Right ventricle myocardium superior (tissue), 1 donor: Measurements from ENCODE around the gene DNM1. TPM values are rescaled to one million over a fixed set of nuclear protein-coding genes. Genes with fewer than 3 reads are reported as not detected.
A peak's percentile ranks its signal among the peaks of the same experiment; 100 is the strongest.

Experiments used
- ATAC-seq: fragments of 200-7000 bp; cut with Tn5 transposase; one replicate; pipeline ENCODE4 v1.9.1; 2020; ENCODE audit warnings: mild to moderate bottlenecking; ENCODE audit not compliant: poor library complexity
- DNase-seq: peaks from one replicate; pipeline ENCODE4 v3.0.0-alpha.2; 2020
- intact Hi-C: fragments of 100-400 bp; cut with DNase I; formaldehyde crosslinking; loops from one replicate; pipeline ENCODE4 v1.11.2; 2022
- total RNA-seq: library from RNA; stranded (reverse); fragmentation: NEBNext Ultra II Directional; extraction: Animal tissue kit (Norgen Biotek cat#: 25700); gene quantifications from one replicate; pipeline ENCODE4 v1.2.1, GENCODE V29; 2021
- donor health status: DM: no; HTN: yes; CAD: no; lungs with severe emphysema.

DNM1 gene
- total RNA-seq, 1 donor from 2014 or later, result 7.0 TPM

- DNase-seq (no peak), ATAC-seq (peak; percentile 3)
- intact Hi-C loops, result no loop called here
Observed at GRCh38 chr9:128244091-128244836, 41.1 kb downstream of the DNM1 start.

DNA sequence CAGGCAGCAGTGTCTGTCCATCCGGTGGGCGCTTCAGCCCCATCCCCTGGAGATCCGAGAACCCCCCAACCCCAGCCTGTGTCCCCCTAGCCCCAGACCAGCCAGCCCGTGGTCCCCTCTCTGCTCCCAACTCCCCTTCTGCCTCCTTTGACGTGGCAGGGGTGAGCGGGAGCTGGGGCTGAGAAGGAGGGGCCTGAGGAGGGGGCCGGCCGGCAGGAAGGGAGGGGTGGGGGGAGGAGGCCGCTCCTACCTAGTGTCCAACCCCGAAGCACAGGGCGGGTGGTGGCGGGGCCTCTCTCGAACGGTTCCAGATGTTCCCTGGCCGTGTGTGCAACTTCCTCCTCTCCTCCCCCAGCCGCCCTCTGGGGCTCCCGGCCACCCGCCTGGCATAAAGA lies 41.7 kb downstream of the DNM1 start:
- ATAC-seq (peak; percentile 83), DNase-seq (peak; percentile 93)
- intact Hi-C loops, result no loop called here

- peak; percentile 66 for DNase-seq
- intact Hi-C loops, result no loop called here
- ATAC-seq, result no peak
Observed at GRCh38 chr9:128245421-128246151, 42.4 kb downstream of the DNM1 start.

DNA sequence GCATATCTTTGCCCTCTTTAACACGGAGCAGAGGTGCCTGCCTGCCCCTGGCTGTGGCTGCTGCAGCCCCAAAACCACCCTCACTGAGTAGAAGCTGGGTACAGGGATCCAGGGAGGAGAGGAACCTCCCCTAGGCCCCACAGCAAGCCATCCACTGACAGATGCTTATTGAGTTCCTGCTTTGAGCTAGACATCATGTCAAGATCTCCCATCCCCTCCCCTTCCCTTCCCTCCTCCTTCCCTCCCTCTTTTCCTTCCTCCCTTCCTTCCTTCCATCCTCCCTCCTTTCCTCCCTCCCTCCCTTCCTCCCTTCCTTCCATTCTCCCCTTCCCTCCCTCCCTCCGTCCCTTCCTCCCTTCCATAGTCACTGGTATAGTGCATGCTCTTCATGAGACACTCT lies 43.3 kb downstream of the DNM1 start:
- ATAC-seq (no peak), DNase-seq (no peak)
- intact Hi-C loops, result no loop called here

DNA sequence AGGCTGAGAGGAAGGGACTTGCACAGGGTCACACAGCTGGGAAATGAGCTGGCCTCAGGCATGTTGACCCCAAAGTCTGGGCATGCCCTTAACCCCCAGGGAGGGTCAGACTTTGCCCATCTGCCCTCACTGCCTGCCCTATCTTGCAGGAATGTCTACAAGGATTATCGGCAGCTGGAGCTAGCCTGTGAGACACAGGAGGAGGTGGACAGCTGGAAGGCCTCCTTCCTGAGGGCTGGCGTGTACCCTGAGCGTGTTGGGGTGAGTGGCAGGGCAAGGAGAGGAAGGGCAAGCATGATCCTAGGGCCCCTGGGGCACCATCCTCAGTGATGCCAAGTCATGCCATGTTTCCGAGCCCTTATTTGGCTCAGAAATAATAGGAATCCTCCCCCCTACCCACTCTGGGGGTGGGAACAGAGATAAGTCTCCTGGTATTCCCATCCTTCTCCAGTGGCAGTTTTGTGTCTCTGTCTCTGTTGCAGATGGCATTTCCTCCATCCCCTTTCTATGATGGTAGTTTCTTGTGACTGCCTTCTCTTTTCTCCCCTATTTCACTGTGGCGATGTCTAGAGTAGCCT lies 44.1 kb downstream of the DNM1 start:
- no peak for DNase-seq
- intact Hi-C loops, result no loop called here
- ATAC-seq, result no peak

DNA sequence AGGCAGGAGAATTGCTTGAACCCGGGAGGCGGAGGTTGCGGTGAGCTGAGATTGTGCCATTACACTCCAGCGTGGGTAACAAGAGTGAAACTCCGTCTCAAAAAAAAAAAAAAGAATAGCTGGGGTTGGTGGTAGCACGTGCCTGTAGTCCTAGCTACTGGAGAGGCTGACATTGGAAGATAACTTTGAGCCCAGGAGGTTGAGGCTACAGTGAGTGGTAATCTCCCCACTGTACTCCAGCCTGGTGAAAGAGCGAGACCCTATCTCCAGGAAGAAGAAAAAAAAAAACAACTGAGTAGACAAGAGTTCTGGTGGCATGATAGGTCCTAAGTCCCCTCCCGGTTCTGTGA lies 46.4 kb downstream of the DNM1 start:
- intact Hi-C loops, result no loop called here
- DNase-seq, result no peak
- no peak for ATAC-seq

DNA sequence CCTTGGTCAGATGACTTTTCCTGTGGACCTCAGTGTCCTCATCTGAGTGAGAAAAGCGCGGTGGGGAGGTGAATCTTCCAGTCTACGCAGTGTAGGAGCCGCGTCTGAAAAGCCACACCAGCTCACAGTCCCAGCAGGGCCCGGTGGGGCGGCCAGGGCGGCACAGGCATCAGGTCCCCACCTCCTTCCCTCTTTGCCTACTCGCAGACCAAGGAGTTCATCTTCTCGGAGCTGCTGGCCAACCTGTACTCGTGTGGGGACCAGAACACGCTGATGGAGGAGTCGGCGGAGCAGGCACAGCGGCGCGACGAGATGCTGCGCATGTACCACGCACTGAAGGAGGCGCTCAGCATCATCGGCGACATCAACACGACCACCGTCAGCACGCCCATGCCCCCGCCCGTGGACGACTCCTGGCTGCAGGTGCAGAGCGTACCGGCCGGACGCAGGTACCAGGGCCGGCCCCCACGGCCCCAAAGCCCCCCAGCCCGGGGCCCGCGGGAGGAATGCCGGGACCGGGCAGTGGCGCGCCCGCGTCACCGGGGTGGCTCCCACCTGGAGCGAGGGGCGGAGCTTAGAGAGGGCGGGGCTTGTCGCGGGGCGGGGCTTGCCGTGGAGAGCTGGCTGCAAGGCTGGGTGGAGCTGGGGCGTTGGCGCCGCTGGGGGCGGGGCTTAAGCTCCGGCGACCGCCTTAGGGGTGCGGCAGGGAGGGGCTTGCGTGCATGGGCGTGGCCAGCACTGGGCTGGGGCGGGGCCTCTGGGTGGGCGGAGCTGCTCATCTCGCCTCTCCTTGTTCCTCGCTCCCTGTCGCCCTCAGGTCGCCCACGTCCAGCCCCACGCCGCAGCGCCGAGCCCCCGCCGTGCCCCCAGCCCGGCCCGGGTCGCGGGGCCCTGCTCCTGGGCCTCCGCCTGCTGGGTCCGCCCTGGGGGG lies 47.0 kb downstream of the DNM1 start:
- intact Hi-C loops, result no loop called here
- peak; percentile 90 for DNase-seq
- ATAC-seq, result peak; percentile 86

GRCh38 chr9:128250839-128251731 lies 47.9 kb downstream of the DNM1 start:
- DNase-seq (no peak), ATAC-seq (no peak)
- intact Hi-C loops, result no loop called here

- intact Hi-C loops, result no loop called here
- DNase-seq, result no peak
- no peak for ATAC-seq
Observed at GRCh38 chr9:128251732-128252100, 48.5 kb downstream of the DNM1 start.

GRCh38 chr9:128252317-128253139 lies 49.3 kb downstream of the DNM1 start:
- ATAC-seq, result no peak
- intact Hi-C loops, result no loop called here

GRCh38 chr9:128253140-128253990 lies 50.2 kb downstream of the DNM1 start:
- no peak for DNase-seq
- intact Hi-C loops, result no loop called here
- ATAC-seq, result no peak

More at GRCh38 chr9:128252317-128253139, 49.3 kb downstream of the DNM1 start:
- DNase-seq, result no peak

DNA sequence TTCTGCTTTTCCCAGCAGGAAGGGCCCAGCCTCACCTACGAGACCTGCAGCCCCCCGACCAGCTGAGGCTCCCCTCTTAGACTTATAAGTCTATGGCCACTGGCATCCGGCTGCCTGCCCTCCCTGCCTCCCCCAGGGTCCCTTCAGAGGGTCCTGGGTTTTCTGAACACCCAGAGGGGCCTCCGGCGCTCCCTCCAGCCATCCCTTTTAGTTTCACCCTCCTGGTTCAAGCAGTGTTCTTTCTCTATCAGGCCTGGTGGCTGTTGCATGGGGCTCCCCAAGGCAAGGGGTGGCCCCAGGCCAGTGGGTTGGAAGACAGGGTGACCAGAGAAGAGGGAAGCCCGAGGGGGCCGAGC lies 50.8 kb downstream of the DNM1 start:
- ATAC-seq (no peak), DNase-seq (no peak)
- intact Hi-C loops, result no loop called here

- intact Hi-C loops, result no loop called here
- ATAC-seq, result no peak
Observed at GRCh38 chr9:128254362-128254761, 51.2 kb downstream of the DNM1 start.

GRCh38 chr9:128254855-128255759 lies 51.9 kb downstream of the DNM1 start:
- peak; percentile 79 for DNase-seq
- peak; percentile 66 for ATAC-seq
- intact Hi-C loops, result no loop called here

More at GRCh38 chr9:128254362-128254761, 51.2 kb downstream of the DNM1 start:
- DNase-seq, result no peak

- ATAC-seq, result no peak
- DNase-seq, result peak; percentile 16
- intact Hi-C loops, result no loop called here
Observed at GRCh38 chr9:128257086-128257825, 54.1 kb downstream of the DNM1 start.
